HUDEP-2 (cell line): ENCODE measurements around the gene PEAK1.

Source experiments
- DNase-seq, 76 experiments: peaks; one replicate each; lab custom pipeline; 2025; ENCODE audit not compliant: unreplicated experiment in 76 of 76; lab: John Stamatoyannopoulos, UW

The PEAK1 gene, protein sequence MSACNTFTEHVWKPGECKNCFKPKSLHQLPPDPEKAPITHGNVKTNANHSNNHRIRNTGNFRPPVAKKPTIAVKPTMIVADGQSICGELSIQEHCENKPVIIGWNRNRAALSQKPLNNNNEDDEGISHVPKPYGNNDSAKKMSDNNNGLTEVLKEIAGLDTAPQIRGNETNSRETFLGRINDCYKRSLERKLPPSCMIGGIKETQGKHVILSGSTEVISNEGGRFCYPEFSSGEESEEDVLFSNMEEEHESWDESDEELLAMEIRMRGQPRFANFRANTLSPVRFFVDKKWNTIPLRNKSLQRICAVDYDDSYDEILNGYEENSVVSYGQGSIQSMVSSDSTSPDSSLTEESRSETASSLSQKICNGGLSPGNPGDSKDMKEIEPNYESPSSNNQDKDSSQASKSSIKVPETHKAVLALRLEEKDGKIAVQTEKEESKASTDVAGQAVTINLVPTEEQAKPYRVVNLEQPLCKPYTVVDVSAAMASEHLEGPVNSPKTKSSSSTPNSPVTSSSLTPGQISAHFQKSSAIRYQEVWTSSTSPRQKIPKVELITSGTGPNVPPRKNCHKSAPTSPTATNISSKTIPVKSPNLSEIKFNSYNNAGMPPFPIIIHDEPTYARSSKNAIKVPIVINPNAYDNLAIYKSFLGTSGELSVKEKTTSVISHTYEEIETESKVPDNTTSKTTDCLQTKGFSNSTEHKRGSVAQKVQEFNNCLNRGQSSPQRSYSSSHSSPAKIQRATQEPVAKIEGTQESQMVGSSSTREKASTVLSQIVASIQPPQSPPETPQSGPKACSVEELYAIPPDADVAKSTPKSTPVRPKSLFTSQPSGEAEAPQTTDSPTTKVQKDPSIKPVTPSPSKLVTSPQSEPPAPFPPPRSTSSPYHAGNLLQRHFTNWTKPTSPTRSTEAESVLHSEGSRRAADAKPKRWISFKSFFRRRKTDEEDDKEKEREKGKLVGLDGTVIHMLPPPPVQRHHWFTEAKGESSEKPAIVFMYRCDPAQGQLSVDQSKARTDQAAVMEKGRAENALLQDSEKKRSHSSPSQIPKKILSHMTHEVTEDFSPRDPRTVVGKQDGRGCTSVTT (N-terminal part only)

DNA sequence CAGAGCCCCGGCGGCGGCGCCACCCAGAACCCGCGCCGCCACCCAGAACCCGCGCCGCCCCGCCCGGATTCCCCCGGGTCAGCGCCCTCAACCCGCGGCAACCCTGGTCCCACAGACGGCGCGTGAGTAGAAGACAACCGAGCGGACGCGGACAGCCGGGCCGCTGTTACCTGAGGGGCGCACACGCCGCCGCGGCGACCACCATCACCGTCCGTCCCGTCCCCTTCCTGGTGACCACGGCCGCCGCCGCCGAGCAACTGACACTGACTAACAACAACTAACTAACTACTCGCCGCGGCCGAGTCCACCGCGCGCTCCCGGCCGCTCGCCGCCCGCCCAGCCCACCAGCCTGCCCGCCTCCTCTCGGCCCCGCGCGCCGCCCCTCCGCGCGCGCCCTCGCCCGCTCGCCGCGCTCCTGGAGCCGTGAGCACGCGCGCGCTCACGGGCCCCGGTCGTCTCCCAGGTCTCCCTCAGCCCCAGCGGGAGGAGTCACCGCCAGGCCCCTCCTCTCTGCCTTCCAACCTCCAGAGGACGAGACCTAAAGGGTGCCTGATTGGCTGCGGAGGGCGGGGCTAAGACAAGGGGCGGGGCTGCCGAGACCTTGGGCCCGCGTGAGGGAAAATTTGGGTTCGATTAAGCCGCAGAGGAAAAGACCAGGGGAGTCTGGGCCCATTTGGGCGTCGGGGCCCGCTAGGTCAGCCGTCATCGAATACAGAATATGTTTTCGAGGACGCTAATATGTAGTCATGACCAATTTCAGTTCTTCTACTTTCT is at the start of gene PEAK1:
Gene PEAK1 (minus strand): TSS at position 269 of the 774 bp plus-strand sequence. CDS start 238,178 bp downstream, outside the sequence.
- peak; percentile 40 to 99 (median 97) for DNase-seq

DNA sequence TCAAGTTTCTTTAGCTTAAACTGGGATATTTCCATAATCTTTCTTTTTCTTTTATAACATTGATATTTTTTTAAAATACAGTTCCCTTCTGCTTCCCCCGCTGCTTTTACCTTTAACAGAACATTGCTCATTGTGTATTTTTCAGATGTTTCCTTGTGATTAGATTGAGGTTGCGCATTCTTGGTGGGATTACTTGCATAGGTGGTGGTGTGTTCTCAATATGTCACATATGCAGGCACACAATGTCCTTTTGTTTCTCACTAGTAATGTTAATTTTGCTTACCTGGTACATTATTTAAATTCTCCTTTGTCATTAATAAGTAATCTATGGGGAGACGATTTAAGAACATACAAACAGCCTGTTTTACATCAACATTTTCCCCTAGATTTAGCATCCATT is 49.0 kb upstream of the PEAK1 start:
- no peak for DNase-seq

DNA sequence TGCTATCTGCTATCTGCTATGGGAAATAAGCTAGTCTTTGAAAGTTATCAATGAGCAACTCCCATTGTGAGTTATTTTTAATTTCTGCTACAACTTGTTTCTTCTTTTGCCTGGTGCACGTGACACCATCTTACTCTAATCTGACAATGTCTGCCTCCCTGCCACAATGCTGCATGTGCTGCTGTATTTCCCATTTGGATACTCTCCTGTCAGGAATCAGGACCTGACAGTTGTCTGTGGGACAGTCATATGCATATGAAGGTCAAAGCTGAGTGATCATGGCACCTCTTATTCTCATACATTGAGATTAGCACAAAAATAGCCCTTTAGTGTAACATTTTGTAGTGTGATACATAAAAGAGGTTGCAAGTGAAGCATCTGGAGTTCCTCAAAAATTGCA is 46.6 kb upstream of the PEAK1 start:
- DNase-seq: no peak

GRCh38 chr15:77464129-77464865 is 44.4 kb upstream of the PEAK1 start:
- DNase-seq: no peak

GRCh38 chr15:77461486-77461885 is 41.6 kb upstream of the PEAK1 start:
- DNase-seq: no peak

- DNase-seq: no peak
Observed at GRCh38 chr15:77459031-77459430, 39.1 kb upstream of the PEAK1 start.

DNA sequence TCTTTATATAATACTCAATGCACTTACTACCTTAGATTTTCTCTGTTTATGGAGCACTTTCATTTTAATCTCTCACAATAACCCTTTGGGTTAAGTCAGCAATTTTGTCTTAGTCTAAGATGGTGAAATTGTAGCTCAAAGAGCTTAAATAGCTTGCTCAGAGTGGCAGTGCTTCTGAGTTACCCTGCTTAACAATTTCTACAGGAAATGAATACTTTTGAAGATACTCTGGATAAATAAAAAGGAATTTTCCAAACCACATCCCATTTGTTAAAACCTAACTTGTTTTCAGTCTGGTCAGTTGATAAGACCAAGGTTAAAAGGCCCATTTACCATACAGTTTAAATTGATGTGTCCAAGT is 38.0 kb upstream of the PEAK1 start:
- no peak for DNase-seq

DNA sequence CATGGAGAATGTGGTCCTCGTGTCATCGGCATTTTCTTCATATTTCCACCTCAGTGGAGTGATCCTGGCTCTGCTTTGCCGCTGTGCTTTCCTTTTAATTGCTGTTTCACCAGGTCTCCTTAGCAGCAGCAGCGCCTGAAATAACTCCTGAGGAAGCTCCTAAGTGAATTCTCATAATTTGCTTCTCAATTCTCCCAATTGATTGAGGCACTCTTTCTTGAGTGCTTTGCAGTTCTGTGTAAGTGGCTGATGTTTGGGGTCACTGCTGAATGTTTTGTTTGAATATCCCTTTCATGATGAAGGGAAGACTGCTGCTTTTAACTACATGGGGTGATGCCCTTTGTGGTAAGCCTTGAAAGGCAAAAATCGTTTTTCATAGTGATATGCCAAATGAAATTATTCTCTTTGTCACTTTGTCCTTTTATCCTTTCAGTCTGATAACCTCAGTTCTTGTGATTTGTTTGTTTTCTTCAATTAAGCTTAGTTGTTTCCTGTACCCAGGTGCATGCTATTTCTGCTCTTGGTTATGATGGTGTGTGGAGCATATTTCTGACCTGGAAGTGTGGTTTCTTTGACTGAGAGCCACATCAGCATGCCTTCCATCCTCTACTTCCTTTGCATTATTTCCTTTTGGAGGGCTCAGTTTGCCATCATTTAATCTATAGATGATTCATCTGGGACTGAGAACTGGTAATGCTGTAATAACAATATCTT is 37.4 kb upstream of the PEAK1 start:
- DNase-seq: no peak

DNA sequence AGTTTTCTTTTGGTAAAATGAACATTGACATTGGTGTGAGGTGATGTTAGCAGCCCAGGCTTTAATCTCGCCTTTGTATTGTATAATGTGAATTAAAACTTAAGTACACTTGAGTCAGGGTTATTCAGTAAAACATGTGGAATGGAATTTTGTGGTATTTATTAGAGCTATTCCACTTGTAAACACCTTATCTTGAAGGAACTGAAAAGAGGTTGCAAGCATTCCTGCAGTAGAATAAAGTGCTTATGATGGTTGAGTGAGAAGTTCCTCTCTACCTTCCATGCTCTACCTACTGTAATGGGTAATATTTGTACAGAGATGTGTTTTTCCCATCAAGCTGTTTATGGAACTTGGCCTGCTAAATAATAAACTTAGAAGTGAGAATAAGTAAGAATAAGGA is 36.8 kb upstream of the PEAK1 start:
- DNase-seq: no peak

GRCh38 chr15:77455696-77456321 is 35.9 kb upstream of the PEAK1 start:
- DNase-seq: peak in 1 of 76 experiments; percentile 7

DNA sequence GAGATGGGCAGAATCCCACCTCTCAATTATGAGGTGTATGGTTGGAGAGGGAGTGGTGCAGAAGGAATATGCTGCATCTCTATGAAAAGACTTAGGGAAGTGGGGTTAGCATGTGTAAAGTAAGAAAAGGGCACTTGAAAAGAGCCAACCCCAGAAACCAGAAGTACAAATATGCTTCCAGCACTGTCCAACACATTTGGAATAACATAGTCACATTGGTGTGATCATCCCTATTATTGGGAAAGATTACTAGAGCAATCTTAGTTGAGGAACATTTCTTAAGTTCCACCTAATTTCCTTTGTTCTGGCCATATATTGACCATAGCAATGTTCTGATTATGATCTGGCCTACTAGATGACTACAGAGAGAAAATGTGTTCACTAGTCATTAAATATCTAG is 35.0 kb upstream of the PEAK1 start:
- no peak for DNase-seq

- no peak for DNase-seq
Observed at GRCh38 chr15:77454265-77454664, 34.4 kb upstream of the PEAK1 start.

DNA sequence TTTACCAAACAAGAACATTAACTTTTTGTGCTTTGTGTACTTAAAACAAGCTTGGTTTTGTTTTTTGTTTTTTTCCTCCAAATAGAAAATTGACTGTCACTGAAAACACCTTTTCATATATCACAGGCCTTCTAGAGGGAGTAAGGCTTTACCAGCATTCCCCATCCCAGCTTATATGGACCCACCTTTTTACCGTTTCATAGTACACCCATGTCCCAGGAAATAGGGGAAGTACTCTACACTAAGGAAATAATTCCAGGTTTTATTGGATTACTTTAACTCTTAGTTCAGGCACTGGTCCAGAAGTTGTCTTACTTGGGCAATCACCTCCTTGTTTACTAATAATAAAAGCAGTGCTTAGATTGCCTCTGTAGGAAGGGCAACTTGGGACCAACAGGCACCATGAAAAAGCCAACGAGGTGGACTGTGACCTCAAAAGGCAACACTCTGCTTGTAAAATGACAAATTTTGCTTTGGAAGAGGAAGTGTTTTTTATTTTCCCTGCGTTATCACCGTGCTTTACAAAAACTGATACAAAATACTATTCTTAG is 27.0 kb upstream of the PEAK1 start:
- DNase-seq: no peak

DNA sequence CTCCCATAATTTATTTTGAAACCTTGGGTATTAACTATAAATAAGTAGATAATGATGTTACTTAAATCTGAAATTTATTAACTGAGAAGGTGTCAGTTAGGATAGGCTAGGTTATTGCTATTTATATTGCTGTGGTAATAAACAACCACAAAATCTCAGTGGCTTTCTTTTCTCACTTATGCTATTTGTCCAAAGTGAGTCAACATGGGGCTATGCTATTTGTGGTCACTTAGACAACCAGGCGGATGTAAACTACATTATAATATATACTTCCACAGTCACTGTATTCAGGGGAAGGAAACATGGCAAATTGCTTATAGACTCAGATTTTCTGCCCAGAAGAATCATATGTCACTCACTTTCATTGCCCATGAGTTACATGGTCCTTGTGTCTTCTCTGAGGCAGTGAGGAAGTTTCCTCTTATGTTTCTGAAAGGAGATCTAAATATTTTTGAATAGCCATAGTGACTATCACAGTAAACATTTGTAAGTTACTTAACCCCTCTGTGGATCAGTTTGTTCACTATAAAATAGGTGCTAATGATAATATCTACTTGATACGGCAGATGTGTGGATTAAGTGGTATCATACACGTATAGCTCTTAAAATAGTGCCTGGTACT is 20.6 kb upstream of the PEAK1 start:
- no peak for DNase-seq

- no peak for DNase-seq
Observed at GRCh38 chr15:77437264-77437663, 17.4 kb upstream of the PEAK1 start.

DNA sequence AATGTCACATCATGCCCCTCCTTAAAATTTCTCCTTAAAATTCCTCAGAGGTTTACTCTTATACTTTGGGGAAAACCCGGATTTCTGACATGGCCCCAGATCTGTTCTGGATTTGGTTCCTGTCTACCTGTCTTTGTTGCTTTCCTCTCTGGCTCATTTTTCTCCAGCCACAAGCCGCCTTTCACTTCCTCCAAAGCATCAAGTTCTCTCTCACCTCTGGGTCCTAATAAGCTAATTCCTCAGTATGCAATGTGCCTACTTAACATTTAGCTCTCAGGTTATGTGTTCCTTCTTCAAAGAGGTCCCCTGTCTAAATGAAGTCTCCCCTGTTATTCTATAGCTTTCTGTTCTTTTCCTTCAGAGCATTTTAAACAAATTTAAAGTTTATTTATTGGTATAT is 16.9 kb upstream of the PEAK1 start:
- no peak for DNase-seq

- no peak for DNase-seq
Observed at GRCh38 chr15:77430652-77431051, 10.7 kb upstream of the PEAK1 start.

DNA sequence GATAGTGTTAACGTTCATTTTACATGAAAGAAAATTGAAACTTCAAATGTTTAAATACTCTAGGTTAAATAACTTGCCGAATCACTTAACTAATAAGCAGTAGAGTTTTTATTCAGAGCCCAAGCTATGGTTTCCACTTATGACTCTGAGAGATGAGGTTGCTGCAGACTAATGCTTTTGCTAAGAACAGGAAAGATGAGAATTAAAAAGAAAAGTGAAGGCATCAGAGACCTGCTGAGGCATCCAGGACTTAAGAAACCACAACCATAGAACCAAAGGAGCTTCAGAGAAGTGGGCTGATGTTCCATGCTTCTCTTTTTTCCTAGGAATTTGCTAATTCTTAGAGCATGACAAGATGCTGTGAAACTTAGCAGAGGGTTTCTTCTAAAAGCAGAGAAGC is 10.3 kb upstream of the PEAK1 start:
- no peak for DNase-seq
